HAP-1 (cell line): ENCODE measurements around the gene PAFAH2.

Experiments used
- DNase-seq, 2 experiments: peaks; one replicate each; pipeline ENCODE4 v3.0.0-alpha.2; 2016 to 2020; ENCODE audit warnings: low spot score in 2 of 2
- H3K27me3 ChIP-seq: fragments of 250-450 bp; sonication (Bioruptor Pico); 2 replicates; pipeline ENCODE4 v1.5.1; 2020; ENCODE audit warnings: low read depth, mild to moderate bottlenecking, moderate library complexity
- H3K36me3 ChIP-seq: fragments of 250-450 bp; sonication (Bioruptor Pico); replicated peaks from 2 replicates; pipeline ENCODE4 v1.5.1; 2020; ENCODE audit warnings: mild to moderate bottlenecking
- H3K4me1 ChIP-seq: fragments of 250-450 bp; sonication (Bioruptor Pico); 2 replicates; pipeline ENCODE4 v1.5.1; 2020; ENCODE audit warnings: mild to moderate bottlenecking
- H3K4me3 ChIP-seq: fragments of 250-450 bp; sonication (Bioruptor Pico); 2 replicates; pipeline ENCODE4 v1.5.1; 2020; ENCODE audit warnings: mild to moderate bottlenecking, moderate library complexity
- H3K9me3 ChIP-seq: fragments of 250-450 bp; sonication (Bioruptor Pico); 2 replicates; pipeline ENCODE4 v1.5.1; 2020; ENCODE audit warnings: mild to moderate bottlenecking, moderate library complexity
- in situ Hi-C: fragments of 300-500 bp; cut with MboI; formaldehyde crosslinking; loops from 3 replicates; pipeline ENCODE4 v1.14.3; 2020; ENCODE audit warnings: low sequenced_read_pairs, inconsistent platforms, mixed read lengths

Gene PAFAH2

DNA sequence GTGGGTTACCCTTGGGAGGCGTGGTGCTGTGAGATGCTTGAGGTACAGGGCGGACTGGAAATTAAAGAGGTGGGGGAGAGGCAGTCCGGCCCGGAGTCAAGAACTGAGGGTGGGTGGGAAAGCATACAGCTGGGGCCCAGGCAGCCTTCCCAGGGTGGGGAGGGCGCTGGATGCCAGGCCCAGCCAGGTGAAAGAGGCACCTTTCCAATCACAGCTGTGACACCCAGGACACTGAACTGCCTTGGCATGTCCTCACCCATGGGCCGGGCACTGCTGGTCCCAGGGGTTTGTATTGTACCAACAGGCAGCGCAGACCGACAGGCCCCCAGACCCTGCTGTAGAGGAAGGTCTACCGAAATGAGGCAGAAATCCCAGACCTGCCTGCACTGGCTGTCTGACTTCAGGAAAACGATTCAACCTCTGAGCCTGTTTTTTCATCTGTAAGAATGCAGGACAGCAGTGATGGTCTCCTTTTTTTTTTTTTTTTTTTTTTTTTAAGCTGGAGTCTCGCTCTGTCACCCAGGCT is 39.0 kb upstream of the PAFAH2 start:
- no peak for DNase-seq
- Histone ChIP-seq H3K4me1 (peaks cover 11% of the 10 kb centered on the region), H3K36me3 (no peaks in the 10 kb centered on the region), H3K4me3 (no peak overlapping the region), H3K27me3 (no peaks in the 10 kb centered on the region), H3K9me3 (no peaks in the 10 kb centered on the region)
- in situ Hi-C loops: no loop called here

DNA sequence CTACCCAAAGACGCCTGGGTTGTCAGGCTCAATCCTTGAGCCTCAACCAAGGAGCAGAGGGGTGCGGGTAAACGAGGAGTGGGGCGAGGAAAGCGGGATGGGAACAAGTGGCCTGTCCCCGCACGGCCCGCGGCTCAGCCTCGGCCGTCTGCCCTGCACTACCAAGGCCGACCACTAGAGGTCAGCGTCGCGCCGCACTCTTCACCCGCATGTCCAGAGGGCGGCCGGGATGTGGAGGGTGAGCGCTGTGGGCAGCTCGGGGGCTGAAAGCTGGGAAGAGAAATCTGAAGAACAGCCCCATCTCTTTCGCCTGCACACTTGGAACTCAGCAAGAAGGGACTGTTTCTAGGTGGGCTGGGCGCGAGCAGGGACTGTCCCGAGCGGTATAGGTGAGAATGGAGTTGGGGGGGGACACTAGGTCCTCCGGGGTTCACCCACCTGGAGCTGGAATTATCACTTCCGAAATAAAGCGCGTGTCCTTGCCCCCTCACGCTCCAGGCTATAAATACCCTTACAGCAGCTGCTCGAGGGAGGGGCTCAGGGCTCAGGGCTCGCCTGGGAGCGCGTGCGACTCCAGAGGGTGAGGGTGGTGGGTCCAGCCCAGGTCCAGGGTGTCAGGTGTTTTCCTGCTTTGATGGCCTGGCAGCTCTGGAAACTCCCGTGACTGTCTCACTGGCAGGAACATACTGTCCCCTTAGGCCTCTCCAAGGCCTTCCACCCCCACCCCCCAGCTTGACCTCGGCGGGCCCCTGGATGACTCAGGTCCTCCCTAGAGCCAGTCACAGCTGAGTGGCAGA is 38.3 kb upstream of the PAFAH2 start:
- peak overlapping the region; percentile 61 for H3K4me3 ChIP-seq
- no peaks in the 10 kb centered on the region for H3K27me3 ChIP-seq
- in situ Hi-C loops: no loop called here
- peaks cover 11% of the 10 kb centered on the region for H3K4me1 ChIP-seq
- H3K9me3 ChIP-seq: no peaks in the 10 kb centered on the region
- DNase-seq: peak; percentile 59 to 92
- no peaks in the 10 kb centered on the region for H3K36me3 ChIP-seq

DNA sequence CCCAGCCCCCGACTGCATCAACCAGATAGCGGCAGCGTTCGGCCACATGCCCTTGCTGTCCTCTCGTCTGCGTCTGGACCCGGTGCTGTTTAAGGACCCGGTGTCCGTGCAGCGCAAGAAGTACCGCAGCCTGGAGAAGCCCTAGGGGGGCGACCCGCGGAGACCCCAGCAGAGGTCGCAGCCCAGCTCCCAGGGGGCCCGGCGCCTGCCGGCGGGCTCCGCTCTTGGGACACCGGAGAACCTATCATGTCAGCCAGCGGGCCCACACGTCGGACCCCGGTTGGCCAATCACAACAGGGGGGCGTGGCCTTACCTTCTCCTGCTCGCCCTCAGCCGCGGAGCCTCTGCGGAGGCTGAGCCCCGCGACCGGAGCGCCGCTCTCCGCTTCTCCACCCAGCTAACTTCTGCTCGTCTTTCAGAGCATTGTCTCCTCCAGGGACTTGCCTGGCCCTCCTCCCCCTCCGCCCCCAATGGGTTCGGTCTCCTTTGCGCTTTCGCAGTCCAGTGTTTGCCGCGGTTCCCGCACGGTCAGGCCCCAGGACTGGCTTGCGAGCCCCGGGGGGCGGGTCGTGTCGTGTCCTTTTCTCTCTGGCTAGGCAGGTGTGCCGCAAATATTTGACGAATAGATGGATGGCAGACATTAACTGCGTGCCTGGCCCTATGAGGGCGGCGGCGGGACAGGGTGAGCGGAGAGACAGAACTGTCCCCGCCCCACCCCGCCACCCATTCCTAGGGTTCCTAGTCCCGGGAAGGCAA is 37.5 kb upstream of the PAFAH2 start:
- in situ Hi-C loops: no loop called here
- Histone ChIP-seq H3K36me3 (no peaks in the 10 kb centered on the region), H3K27me3 (no peaks in the 10 kb centered on the region), H3K9me3 (no peaks in the 10 kb centered on the region), H3K4me1 (peaks cover 11% of the 10 kb centered on the region), H3K4me3 (peak overlapping the region; percentile 61)
- peak; percentile 95 to 98 for DNase-seq

DNA sequence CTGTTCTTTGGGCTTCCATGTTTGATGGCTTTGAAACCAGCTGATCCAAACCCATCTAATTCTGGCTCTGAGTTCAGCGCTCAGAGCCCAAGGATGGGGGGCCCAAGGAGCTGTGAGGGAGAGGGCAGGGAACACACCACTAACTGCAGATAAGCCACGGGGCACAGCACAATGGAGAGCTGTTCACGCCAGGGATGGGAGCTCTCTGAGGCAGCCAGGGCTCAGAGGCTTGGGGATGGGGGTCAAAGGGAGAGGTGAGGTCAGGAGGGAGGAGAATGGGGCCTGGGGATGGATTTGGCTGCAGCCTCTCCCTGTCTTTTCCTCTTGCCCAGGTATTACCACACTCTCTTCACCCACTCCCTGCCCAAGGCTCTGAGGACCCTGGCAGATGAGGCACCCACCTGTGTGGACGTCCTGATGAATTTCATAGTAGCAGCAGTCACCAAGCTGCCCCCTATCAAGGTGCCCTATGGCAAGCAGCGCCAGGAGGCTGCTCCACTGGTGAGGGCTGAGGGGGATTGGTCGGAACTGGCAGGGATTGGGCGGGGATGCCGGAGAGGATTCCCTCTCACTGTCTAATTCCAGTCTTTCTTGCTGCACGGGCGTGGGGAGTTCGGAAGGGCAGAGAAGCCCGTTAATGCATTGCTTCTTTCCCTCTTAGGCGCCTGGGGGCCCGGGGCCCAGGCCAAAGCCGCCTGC is 36.8 kb upstream of the PAFAH2 start:
- peak in 1 of 2 experiments; percentile 36 for DNase-seq
- Histone ChIP-seq H3K4me3 (peak overlapping the region; percentile 61), H3K9me3 (no peaks in the 10 kb centered on the region), H3K36me3 (no peaks in the 10 kb centered on the region), H3K4me1 (peaks cover 11% of the 10 kb centered on the region), H3K27me3 (no peaks in the 10 kb centered on the region)
- in situ Hi-C loops: no loop called here

DNA sequence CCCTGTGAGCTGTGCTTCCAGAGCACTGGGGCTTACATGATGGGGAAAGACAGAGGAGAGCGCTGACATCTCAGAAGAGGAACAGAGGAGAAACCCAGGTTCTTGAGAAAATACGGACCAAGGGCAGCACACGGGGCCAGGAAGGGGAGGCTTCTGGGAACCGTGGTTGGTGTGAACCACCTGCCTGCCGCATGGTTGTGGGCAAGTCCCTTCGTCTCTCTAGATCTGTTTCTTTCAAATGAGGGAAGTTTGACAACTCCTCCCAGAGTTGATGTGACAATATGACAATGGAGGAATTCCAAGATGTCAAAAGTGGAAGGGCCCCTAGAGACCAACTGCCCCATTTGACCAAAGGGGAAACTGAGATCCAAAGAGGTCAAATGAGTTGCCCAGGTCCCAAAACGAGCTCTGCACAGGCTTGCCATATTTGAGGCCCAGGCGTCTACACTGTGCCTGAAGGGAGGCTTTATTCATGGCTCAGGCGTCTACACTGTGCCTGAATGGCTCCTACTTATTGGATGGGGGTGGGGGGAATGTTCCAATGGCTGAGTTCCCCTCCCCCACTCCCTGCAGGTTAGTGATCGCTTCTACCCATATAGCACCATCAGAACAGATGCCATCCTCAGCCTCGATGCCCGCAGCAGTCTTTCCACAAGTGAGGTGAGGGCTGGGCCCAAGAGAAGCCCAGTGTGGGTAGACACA is 34.9 kb upstream of the PAFAH2 start:
- Histone ChIP-seq H3K36me3 (no peaks in the 10 kb centered on the region), H3K4me3 (no peak overlapping the region), H3K27me3 (no peaks in the 10 kb centered on the region), H3K9me3 (no peaks in the 10 kb centered on the region), H3K4me1 (peaks cover 11% of the 10 kb centered on the region)
- in situ Hi-C loops: no loop called here
- DNase-seq: no peak

DNA sequence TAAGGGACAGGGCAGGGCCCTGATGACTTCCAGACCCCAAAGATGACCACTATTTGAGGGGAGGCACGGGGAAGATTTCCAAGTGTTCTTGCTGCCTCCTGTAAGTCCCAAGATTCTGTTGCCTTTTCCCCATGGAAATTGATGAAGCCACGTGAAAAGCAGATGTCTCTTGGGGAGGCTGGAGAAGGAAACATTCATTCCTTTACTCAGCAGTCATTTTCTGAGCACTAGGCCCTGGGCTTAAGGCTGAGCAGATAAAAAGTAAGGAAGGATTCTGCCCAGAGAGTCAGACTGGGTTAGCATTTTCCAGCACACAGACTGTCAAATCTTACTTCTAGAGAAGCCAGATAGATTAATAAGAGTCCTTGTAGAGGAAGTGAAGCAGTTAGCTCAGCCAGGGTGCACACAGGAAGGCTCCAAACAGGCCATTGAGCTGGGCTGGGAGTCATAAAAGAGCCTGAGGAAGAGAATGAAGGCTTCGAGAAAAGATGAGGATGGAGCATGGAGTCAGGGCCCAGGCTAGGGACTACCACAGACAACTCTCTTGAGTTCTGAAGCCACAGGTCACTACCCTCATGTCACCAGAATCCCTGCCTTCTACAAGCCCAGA is 33.9 kb upstream of the PAFAH2 start:
- DNase-seq: no peak
- H3K4me1 ChIP-seq: peaks cover 11% of the 10 kb centered on the region
- no peaks in the 10 kb centered on the region for H3K36me3 ChIP-seq
- H3K4me3 ChIP-seq: no peak overlapping the region
- no peaks in the 10 kb centered on the region for H3K27me3 ChIP-seq
- in situ Hi-C loops: no loop called here
- no peaks in the 10 kb centered on the region for H3K9me3 ChIP-seq

DNA sequence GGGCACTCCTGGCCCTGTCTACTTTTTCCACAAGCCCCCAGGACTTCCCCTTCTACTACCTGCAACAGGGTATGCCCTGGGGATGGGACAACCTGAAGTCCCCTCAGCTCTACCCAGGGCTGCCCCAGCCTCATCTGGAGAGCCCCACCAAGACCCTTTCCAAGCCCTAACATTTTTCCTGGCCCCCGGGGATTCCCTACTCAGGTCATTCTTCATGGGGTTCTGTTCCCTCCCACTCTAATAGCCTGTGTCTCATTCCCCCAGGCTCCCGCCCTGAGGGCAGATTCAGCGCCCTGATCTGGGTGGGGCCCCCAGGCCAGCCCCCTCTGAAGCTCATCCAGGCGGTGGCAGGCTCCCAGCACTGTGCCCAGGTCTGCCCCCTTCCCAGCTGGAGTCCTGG is 33.3 kb upstream of the PAFAH2 start:
- H3K4me1 ChIP-seq: peaks cover 8% of the 10 kb centered on the region
- H3K4me3 ChIP-seq: no peak overlapping the region
- no peaks in the 10 kb centered on the region for H3K36me3 ChIP-seq
- no peaks in the 10 kb centered on the region for H3K27me3 ChIP-seq
- in situ Hi-C loops: no loop called here
- DNase-seq: no peak
- H3K9me3 ChIP-seq: no peaks in the 10 kb centered on the region

DNA sequence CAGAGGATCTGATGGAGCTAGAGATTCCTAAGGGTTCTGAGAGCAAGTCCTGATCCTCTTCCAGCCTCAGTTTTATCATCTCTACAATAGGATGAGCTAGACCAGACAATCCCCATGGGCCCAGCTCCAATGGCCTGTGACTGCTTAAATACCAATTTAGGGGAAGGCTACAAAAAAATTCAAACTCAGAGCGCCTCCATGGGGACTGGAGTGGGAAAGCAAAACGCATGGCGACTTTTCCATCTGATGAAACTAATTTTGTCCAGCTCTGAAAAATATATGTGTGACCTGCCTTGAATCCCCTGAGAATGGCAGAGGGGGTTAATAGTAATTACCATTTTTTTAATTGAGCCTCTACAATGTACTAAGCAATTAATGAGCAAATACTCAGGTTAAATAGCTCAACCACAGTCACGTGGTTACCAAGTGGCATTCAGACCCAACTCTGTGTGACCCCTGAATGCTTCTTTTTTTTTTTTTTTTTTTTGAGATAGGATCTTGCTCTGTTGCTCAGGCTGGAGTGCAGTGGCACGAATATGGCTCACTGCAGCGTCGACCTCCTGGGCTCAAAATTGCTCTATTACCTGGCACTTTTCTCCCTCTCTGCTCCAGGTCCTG is 32.1 kb upstream of the PAFAH2 start:
- Histone ChIP-seq H3K4me1 (peaks cover 14% of the 10 kb centered on the region), H3K36me3 (no peaks in the 10 kb centered on the region), H3K4me3 (no peak overlapping the region), H3K9me3 (no peaks in the 10 kb centered on the region), H3K27me3 (no peaks in the 10 kb centered on the region)
- in situ Hi-C loops: no loop called here
- no peak for DNase-seq

DNA sequence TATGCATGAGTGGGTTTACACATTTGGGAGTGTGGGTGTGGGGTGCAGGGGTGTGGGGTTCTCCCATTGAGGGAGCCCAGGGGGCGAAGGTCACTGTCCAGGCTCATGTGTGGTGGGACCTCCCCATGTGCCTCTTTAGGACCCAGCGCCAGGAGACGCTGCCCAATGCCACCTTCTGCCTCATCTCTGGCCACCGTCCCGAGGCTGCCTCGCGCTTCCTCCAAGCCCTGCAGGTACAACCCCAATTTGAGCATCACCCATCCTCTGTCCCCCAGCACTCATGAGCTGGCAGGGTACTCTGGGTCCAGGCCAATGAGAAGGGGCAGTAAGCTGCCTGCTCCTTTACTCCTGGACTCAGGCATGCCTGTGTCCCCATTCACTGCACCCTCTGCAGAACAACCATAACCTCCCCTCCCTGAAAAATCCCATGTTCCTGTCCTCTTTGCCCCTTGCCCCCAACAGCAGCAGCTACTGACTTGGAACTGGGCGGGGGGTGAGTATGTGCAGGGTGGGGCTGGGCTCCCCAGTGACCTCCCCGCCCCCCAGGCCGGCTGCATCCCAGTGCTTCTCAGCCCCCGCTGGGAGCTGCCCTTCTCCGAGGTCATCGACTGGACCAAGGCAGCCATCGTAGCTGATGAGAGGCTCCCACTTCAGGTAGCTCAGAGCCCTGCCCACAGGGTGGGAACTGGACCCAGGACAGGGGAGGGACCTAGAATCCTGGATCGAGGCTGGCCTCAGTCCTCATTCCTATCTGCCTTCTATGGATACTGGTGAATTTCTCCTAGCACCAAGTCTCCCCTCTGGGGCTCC is 31.4 kb upstream of the PAFAH2 start:
- H3K4me1 ChIP-seq: peaks cover 8% of the 10 kb centered on the region
- H3K36me3 ChIP-seq: no peaks in the 10 kb centered on the region
- in situ Hi-C loops: no loop called here
- no peak for DNase-seq
- H3K9me3 ChIP-seq: no peaks in the 10 kb centered on the region
- H3K27me3 ChIP-seq: no peaks in the 10 kb centered on the region
- H3K4me3 ChIP-seq: no peak overlapping the region

DNA sequence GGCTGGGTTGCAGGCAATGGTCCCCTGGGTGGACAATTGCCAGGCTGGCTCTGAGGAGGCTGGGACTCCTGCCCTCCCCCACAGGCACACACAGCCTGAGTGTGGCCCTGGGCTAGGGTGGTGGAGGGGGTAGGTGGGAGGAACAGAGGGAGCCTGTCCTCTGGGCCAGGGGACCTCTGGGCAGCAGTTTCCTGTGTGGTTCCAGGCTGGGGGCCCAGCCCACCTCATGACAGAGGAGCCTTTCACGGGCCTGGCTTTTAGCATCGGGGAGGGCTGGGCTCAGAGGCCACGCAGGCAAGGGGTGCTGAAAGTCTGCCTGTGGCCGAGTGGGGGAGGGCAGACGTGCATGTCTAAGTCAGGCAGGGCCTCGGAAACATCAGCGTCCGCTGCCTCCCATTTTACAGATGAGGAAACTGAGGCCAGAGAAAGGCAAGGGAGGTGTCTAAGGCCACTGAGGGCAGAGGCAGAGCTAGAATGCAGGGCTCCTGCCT is 30.7 kb upstream of the PAFAH2 start:
- Histone ChIP-seq H3K36me3 (no peaks in the 10 kb centered on the region), H3K27me3 (no peaks in the 10 kb centered on the region), H3K9me3 (no peaks in the 10 kb centered on the region), H3K4me3 (no peak overlapping the region), H3K4me1 (peaks cover 7% of the 10 kb centered on the region)
- DNase-seq: no peak
- in situ Hi-C loops: no loop called here

DNA sequence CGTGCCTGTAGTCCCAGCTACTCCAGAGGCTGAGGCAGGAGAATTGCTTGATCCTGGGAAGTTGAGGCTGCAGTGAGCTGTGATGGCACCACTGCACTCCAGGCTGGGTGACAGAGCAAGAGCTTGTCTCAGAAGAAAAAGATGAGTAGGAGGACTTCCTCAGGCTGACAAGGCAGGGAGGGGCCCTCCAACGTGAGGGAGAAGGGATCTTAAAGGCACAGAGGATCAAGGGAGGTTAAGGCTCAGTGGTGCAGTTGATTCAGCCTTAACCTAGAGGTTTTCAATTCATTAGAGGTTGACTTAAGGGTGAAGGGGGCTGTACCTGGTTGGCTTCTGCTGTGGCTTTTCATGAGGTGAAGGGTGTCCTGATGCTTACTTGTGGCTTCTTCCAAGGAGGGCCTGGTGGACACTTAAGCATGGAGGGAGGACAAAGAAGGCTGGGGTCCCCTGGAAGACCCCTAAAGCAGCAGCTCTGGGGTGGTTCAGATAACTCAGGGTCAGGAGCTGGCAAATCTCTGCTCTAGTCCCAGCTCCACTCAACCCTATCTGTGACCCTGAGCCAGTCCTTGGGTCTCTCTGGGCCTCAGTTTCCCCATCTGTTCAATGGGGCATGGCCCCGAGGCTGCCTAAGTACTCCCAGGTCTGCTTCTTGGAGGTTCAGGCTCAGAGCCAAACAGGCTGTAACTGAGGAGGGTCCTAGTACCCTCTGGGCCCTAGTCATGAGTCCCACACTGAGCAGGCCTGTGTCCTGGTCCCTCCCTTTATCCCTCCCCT is 30.0 kb upstream of the PAFAH2 start:
- H3K27me3 ChIP-seq: no peaks in the 10 kb centered on the region
- DNase-seq: no peak
- H3K36me3 ChIP-seq: no peaks in the 10 kb centered on the region
- peaks cover 7% of the 10 kb centered on the region for H3K4me1 ChIP-seq
- no peak overlapping the region for H3K4me3 ChIP-seq
- in situ Hi-C loops: no loop called here
- H3K9me3 ChIP-seq: no peaks in the 10 kb centered on the region
